Limb (tissue), 2 donors: ENCODE results near the gene CAP2.
"Not testable (repeated sequence)": the region's sequence is repeated elsewhere in the genome, so short reads cannot be mapped to it uniquely, and the experiment has no call there.

Experiments
- DNase-seq, 2 donors: peaks; one replicate each; pipeline ENCODE4 v3.0.0-alpha.2; 2016; ENCODE audit errors: extremely low spot score in 2 of 2

CAP2 gene

DNA sequence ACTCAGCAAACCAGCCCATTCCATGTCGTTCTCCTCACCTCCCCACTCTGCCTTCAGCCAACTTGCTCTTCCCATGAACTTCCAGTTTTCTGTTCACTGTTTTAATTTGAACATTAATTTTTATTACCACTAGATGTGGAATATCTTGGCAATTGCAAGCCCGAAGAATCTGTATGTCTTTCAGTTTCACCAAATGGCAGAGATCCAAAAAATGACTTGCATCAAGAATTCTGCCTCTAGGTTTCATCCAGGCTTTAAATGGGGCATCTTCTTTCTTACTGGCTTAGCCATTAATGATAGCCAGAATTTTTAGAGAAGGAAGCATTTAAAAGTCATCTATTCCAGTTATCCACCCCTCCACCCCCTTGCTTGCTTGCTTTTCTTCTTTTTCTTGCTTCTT, 39.0 kb downstream of the CAP2 start:
- DNase-seq = no peak

DNA sequence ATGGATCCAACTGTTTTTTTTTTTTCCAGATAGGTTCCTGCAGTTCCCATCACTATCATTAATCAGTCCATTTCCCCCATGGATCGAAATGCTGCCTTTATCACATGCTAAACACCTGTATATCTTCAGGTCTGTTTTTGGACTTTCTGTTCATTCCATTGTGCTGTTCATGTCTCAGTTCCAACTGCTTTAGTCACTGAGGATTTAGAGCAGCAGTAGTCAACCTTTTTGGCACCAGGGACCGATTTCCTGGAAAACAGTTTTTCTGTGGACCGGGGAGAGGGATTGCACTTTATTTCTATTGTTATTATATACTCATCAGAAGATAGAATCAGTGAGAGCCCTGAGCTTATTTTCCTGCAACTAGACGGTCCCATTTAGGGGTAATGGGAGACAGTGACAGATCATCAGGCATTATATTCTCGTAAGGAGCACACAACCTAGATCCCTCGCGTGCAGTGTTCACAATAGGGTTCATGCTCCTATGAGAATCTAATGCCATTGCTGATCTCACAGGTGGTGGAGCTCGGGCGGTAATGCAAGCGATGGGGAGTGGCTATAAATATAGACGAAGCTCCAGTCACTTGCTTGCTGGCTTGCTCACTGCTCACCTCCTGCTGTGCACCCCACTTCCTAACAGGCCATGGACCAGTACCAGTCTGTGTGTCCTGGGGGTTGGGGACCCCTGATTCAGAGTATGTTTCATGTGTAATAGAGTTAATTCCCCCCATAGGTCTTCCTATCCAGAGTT, 46.0 kb downstream of the CAP2 start:
- DNase-seq = no peak

DNA sequence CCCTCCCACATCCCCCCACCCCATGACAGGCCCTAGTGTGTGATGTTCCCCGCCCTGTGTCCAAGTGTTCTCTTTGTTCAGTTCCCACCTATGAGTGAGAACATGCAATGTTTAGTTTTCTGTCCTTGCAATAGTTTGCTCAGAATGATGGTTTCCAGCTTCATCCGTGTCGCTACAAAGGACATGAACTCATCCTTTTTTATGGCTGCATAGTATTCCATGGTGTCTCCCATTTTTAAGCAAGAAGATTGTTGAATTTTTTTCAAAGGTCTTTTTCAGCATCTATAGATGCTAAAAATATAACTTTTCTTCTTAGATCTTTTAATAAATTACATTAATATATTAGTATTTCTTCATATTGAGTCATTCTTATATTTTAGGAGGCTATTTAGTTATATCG, 47.4 kb downstream of the CAP2 start:
- not testable (repeated sequence) for DNase-seq

DNA sequence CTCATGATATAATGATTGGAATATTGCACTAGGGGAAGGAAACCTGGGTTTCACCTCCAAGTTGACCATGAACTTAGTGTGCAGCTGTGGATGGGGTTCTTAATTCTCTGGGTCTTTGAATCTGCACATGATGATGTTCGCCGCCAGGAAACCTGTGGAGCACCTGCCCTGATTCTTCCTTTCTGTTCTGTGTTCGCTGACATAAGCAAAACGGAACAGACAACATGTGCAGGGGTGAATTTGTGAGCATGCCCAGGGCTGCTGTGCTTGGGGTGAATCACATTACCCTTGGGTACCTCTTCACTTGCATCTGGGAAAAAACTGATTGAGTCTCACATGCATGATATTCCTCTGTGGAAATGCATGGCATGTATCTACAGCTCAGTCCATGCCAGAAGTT, 48.8 kb downstream of the CAP2 start:
- no peak for DNase-seq

DNA sequence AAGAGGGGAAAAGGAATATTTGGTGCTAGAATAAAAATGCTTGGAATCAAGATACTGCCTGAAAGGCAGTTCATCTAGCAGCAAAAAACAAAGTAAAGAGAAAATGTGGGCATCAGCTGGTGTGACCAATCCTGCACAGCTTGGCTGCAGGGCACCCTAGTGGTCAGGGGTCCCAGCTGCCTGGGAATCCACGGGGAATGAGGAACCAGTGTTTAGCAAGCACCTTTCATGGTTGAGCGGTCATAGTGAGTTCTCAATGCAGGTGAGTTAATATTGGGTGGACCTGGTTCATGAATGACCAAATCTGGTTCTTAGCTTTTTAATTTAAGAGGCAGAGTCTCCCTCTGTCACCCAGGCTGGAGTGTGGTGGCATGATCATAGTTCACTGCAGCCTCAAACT, 53.3 kb downstream of the CAP2 start:
- no peak for DNase-seq

DNA sequence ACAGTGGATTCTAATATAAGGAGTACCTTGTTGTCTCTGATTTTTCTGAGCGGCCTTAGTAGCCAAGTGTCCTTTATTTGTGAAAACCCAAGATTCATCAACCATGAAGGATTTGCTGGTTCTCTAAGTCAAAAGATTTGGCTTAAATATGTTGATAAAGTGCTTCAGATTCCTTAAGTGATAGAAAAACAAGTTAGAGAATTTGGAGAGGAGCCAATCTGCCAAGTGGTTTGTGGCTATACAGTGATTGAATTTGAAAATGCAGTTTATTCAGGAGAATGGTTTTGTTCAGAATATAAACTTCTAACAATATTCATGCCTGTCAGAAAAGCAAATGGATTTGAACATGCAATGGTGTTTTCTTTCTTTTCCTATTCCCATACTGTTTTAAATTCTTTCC, 54.8 kb downstream of the CAP2 start:
- DNase-seq = no peak

DNA sequence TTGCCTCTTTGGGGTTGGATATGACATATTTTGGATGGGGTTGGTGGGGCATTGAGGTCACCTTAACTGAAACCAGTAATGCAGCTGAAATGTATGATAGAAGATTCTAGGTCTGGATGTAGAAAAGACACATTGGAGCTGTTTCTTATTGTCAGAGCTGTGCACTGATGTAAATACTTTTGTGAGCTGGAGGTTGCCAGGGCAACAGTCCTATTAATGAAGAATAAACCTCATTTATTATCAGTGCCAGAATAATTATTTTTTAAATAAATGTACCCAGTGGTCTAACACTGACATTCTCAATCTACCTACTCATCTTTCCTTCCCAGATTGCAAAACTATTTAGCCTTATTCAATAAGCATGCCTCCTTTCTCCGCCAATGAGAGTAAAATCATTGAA, 57.0 kb downstream of the CAP2 start:
- DNase-seq = no peak

DNA sequence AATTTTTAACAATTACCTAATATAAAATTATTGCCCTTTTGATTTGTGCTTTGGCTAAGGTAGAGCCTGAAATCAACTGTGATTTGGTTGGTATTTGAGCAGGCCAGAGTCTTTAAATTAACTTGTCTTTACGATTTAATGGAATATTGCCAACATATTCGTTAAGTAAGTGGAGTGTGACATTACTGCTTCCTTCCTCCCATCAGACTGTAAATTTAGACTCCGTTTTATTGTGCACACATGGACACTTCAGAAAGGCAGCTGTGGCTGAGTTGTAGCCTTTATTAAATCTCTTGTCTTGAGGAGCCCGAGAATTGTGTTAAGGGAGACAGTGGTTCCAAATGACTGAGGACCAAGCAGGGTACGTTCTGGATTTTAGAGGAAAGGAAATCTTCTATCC, 57.4 kb downstream of the CAP2 start:
- peak in 1 of 2 donors; percentile 79 for DNase-seq

DNA sequence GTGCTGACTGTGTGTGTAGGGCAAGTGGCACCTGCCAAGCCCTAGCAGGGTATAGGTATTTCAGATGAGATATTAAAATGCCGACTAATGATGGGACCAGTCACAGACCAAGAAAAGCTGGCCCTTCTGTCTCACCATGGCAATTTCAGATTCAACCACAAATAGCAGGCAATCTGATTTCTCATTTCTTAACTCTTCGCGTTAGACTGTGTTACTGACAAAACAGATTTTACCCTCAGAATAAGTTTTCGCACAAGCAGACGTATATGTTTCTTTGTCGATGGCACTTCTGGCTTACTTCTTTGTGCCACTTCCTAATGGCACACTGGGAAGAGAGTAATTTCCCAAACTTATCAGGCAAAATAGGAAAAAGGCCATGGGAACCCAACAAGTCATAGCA, 58.7 kb downstream of the CAP2 start:
- no peak for DNase-seq

DNA sequence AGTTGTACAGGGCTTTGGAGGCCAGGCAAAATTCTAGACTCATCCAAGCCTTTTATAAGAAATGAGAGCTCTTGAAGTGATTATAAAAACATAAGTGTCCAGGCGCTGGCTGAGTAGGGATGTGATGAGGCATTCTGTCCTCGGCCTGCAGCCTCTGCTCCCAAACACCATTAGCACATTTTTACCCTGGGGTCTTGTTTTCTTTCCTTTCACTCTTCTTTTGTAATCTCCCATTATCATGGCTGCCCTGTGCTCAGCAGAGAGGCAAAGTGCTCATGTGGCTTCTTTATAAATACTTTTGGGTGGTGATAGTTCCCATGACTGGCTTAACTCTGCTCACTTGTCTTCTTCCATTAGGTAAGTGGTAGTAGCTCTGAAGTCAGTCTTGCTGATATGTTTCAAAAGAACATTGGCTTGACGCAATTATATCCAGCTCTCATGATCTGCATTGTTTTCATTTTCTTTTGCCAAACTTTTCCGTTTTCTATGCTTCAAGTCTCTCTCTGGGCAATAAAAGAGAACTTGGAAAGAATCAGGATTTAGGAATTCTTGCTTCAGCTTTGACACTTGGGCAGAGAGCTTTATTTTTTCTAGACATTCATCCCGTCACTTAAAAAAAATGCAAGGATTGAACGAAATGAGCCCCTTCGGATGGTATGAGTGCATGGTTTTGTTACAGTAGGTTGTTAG, 61.1 kb downstream of the CAP2 start:
- no peak for DNase-seq

DNA sequence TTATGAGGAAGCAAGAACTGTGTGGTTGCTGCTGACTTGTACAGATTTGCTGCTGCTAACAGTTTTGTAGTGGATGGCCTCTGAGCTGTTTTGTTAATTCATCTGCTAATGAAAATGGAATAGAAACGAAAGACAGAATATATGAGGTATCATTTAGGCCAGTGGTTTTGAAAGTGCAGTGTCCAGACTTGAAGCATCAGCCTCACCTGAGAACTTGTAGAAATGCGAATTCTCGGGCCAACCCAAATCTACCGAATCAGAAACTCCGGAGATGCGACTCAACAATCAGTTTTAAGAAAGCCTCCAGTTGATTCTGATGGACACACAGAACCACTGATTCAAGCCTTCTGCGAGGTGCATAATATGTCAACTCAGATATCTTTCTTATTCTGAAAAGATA, 62.5 kb downstream of the CAP2 start:
- no peak for DNase-seq

DNA sequence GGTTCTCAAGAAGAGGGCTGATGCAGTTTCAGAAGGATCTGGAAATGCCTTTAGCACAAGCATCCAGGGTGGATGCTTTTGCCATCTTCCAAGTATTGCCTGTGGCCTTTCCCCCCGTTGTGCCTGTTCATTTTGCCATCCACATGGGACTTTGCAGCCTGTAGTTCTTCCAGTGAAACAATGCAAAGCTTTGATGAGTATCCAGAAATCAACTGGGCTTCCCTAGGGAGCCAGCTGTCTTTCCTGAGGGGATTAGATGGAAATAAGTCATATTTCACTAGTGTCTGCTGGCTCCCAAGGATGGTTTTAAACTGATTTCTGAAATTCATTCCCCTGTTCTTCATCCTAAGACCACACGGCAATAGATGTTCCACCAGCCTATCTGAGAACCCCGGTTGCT, 63.3 kb downstream of the CAP2 start:
- DNase-seq = no peak

DNA sequence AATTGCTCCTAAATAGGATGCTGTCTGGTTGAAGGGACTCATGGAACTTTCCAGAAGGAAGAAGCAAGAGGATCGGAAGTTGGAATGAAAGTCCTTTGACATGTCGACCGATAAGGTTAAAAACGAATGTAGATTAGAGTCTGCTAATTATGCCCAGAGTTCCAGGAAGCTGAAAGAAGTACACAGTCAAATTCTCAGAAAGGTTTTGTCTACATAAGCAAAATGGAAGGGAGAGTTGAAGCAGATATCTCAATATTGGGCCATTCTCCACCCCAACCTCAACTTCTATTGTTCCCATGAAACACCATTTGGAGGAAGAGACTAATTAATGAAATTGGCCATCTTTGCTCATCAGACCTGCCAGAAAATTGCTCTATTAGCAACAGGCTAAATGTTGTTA, 64.0 kb downstream of the CAP2 start:
- no peak for DNase-seq

DNA sequence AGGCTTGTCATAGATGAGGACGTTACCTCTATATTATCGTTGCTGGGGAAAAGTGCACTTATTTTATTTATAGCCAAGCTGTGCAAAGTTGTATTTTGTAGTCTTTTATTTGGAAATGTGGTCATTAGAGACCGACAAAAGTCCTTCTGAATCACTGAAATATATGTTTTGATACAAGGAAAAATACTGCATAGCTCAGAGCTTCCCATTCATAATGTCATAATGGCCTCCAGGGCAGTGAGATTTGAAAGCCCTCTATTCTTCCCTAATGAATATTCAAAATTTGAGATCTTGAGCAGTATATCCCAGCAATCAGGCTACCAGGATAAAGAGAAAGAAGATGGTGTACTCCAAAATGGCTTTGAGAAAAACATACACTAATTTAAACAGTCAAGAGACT, 64.6 kb downstream of the CAP2 start:
- DNase-seq = no peak

DNA sequence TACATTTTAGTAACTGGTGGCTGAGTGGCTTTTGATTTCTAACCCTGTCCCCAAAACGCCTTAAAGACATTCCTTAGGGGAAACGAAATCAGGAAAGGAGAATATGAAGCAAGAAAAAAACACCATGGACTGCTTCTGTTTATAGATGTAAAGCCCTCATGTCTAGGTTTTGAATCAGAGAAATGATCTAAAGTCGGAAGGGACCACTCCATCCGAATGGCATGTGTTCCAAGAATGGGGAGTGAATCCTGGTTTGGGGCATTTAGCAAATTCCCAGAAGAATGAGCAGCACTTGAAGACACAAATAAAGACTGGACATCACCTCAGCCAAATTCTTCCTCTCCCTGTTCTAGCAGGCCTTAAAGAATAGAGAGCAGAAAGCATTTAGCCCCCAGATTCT, 65.6 kb downstream of the CAP2 start:
- no peak for DNase-seq

DNA sequence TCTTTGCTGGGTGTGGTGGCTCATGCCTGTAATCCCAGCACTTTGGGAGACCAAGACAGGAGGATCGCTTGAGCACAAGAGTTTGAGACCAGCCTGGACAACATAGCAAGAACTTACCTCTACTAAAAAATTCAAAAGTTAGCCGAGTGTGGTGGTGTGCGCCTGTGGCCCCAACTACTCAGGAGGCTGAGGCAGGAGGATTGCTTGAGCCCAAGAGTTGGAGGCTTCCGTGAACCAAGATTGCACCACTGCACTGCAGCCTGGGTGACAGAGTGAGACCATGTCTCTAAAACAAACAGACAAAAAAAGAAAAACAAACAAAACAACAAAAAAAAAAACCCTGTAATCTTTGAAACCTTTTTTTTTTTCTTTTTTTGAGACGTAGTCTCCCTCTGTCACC, 67.5 kb downstream of the CAP2 start:
- DNase-seq = no peak

DNA sequence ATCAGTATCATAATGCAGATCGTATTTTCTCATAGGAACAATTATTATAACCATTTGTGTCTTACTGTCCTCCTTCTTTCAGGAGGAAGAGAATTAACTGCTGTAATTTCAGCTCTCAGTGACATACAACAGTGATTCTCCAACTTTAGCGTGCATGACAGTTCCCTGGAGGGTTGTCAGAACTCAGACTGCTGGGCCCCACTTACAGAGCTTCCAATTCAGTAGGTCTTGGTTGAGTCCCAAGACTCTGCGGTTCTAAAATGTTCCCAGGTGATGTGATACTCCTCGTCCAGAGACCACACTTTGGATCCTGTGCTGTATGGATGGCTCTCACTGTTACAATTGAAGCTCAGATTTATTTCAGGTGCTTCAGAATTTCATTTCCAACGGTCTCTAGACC, 72.8 kb downstream of the CAP2 start:
- no peak for DNase-seq

DNA sequence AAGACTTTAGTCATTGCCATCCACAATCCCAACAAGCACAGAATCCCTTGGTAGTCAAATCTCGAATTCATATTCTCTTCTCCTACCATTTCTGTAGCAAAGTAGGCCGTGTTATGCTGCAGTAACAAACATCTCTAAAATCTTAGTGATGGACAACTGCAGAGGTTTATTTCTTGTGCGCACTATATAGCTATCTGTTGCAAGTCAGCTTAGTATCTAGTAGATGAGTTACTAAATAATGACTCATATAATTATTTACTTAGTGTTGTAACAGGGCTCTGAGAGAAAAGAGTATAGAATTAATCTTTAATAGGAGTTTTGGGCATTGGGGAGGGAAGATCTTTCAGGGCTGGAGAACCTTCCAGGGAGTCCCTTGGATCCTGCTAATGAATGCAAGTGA, 73.3 kb downstream of the CAP2 start:
- no peak for DNase-seq

DNA sequence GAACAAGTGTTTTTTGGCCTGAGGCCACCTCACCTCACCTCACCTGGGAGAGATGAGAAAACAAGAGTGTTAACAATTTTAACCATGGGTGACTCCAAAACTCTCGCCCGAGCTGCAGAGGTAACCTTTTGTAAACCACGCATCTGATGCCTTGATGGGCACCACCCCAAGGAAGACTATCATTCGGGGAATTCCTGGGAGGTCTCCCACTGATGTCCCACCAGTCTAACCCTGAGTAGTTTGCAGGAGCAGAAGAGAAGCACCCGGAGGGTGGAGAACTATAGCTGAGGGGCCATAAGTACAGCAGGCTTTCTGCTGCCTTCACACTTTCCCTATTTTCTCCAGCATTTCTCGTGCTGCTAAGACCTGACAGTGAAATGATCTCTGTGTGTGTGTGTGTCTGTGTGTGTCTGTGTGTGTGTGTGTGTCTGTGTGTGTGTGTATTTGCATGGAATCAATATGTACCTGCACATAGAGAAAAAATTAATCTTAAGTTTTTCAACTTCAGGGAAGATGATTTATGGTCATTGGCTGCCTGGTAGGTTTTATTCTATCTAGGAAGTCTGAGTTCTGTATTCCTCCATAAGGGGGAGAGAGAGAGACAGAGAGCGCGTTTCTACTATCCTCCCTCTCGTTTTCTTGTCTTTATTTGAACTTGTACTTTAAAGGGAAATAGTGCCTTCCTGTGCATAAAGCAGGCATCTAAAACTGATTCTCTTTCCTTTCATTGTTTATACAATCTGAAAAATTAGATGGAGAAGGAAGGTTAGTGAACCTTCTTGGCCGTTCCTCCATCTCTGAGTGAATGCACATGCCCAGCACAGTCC, 75.8 kb downstream of the CAP2 start:
- no peak for DNase-seq

DNA sequence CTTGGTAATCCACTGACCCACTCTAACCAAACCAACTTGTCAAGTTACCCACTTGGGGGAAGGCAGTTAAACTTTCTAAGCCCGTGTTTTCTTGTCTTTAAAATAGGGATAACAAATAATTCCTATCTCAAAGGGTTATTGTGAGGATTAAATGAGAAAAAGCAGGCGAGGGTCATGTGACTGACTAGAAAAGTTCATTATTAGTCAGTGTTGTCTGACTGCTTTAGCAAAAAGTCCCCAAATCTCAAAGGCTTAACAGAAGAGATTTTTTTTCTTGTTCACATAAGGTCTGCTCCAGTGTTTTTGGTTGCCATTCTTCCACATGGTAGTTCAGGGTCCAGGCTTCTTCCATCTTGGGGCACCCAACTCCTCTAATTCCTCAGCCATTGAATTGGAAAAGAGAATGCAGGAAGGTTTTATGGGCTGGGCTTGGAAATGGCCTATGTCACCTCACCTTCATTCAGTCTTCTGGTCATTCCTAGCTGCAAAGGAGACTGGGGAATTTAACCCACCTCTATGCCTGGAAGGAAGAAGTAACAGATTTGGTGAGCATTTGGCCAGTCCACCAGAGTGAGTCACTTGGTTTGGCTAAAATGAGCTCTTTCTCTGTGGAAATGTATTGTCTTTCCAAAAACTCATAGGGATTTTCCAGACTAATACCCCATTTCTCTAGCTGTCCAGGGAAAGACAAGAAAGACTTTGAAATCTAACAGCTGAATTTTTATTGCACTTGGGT, 77.0 kb downstream of the CAP2 start:
- no peak for DNase-seq

DNA sequence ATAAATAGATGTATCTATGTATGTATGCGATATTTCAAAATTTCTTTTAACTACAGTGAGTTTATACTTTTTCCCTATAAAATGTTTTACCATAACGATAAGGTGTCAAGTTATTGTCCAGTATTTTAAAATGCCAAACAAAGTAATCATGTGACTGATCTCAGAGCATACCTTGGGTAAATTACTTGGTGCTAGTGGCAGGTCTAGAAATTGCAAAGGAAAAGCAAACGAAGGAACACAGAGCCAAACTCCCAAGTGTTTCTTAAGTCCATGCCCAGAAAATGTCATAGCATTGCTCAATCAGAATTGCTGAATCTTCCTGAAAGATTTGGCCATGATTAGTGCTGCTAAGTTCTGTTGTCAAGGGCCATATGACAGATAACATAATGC, 77.5 kb downstream of the CAP2 start:
- DNase-seq = no peak

DNA sequence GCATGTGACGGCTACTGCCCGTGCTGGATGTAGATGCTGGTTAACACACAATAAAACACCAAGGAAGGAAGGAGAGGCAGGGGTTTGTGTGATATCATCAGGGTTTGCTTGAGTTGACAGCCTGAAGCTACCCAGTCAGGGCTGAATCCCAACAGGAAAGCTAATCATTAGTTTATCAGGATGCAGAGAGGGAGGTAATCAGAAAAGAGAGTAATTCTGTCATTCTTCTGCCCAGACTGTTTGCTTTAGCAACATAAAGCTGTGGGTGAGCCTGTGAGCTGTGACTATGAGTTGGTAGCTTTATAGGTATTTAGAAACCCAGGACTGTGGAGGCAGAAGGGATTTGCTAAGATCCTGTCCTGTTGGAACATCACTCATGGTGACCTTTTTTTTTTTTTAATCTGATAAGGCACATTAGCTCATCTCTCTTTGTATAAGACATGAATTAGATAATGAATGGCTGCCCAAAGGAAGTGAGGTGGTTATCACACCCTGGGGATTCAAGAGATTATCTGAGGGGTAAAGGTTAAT, 79.3 kb downstream of the CAP2 start:
- no peak for DNase-seq
